Purkinje cell (primary cell): Measurements from ENCODE around the gene TCL1B. TPM values are rescaled to one million over a fixed set of nuclear protein-coding genes. Genes with fewer than 3 reads are reported as not detected.

Experiments
- polyA plus RNA-seq: library from polyadenylated mRNA; unstranded; fragments of >200 nt; fragmentation: Nextera tagmentation; gene quantifications from 2 replicates; pipeline ENCODE4 v1.2.1, GENCODE V29; 2014

The TCL1B gene
- not detected in 2 replicates for polyA plus RNA-seq

GRCh38 chr14:95685978-95686922, at the start of gene TCL1B:
Gene TCL1B, plus strand, starts transcription at chr14:95686426. Its CDS starts 42 bp downstream, at chr14:95686468.

GRCh38 chr14:95713596-95714371, 27.6 kb downstream of the TCL1B start, which contains the start of gene TCL1A:
Gene TCL1A, minus strand, starts transcription at chr14:95714125. Its CDS starts 59 bp downstream, at chr14:95714066.

Other genes starting within 250 kb of the TCL1B start
- gene SYNE3, start 169.8 kb upstream of the TCL1B start, polyA plus RNA-seq, result 0.97 and 1.6 TPM in 2 replicates
- 37.4 and 39.7 TPM in 2 replicates for gene GLRX5, start 151.4 kb upstream of the TCL1B start, polyA plus RNA-seq
- gene TCL1A, start 27.7 kb downstream of the TCL1B start, polyA plus RNA-seq, result not detected in 2 replicates
- gene TUNAR, start 190.4 kb downstream of the TCL1B start, polyA plus RNA-seq, result 1.2 TPM in 2 replicates